Measurements from ENCODE around the gene DYSF. TPM values are rescaled to one million over a fixed set of nuclear protein-coding genes. Genes with fewer than 3 reads are reported as not detected.

The DYSF gene
- total and polyA plus RNA-seq, 8 donors = 17.8 to 71.4 (median 21.6) TPM

- H3K9me3 ChIP-seq = no peaks in the 10 kb centered on the region
- no peak for ATAC-seq
- no peak overlapping the region for H3K4me3 ChIP-seq
- H3K36me3 ChIP-seq = peaks cover 0 to 27% of the 10 kb centered on the region in 2 donors
- intact Hi-C loops (cut with DNase I) = no loop called here
- no peak for DNase-seq
- no peak for TF ChIP-seq CTCF (IDR thresholded peaks at IDR 0.05)
- H3K27me3 ChIP-seq = no peaks in the 10 kb centered on the region
- H3K27ac ChIP-seq = peak overlapping the region in 1 of 2 donors; percentile 93
- peaks cover 6 to 52% of the 10 kb centered on the region in 2 donors for H3K4me1 ChIP-seq
Measured at GRCh38 chr2:71478806-71479205, 25.4 kb downstream of the DYSF start.

GRCh38 chr2:71479261-71479660, 25.9 kb downstream of the DYSF start:
- no peak for DNase-seq
- ATAC-seq = no peak
- Histone ChIP-seq H3K4me1 (peaks cover 3 to 48% of the 10 kb centered on the region in 2 donors), H3K27me3 (no peaks in the 10 kb centered on the region), H3K27ac (peak overlapping the region in 1 of 2 donors; percentile 93), H3K9me3 (no peaks in the 10 kb centered on the region), H3K36me3 (peaks cover 0 to 27% of the 10 kb centered on the region in 2 donors), H3K4me3 (no peak overlapping the region)
- no peak for TF ChIP-seq CTCF (IDR thresholded peaks at IDR 0.05)
- intact Hi-C loops (cut with DNase I) = no loop called here

GRCh38 chr2:71481111-71481510, 27.8 kb downstream of the DYSF start:
- intact Hi-C loops (cut with DNase I) = no loop called here
- peaks cover 0 to 29% of the 10 kb centered on the region in 2 donors for H3K4me1 ChIP-seq
- no peak for TF ChIP-seq CTCF (IDR thresholded peaks at IDR 0.05)
- no peaks in the 10 kb centered on the region for H3K9me3 ChIP-seq
- no peak overlapping the region for H3K4me3 ChIP-seq
- DNase-seq (no peak), ATAC-seq (no peak)
- peaks cover 0 to 40% of the 10 kb centered on the region in 2 donors for H3K36me3 ChIP-seq
- no peak overlapping the region for H3K27ac ChIP-seq
- no peaks in the 10 kb centered on the region for H3K27me3 ChIP-seq

GRCh38 chr2:71482055-71482454, 28.7 kb downstream of the DYSF start:
- intact Hi-C loops (cut with DNase I) = no loop called here
- Histone ChIP-seq H3K4me1 (peaks cover 0 to 20% of the 10 kb centered on the region in 2 donors), H3K4me3 (no peak overlapping the region), H3K27me3 (no peaks in the 10 kb centered on the region), H3K9me3 (no peaks in the 10 kb centered on the region), H3K27ac (no peak overlapping the region), H3K36me3 (peaks cover 0 to 47% of the 10 kb centered on the region in 2 donors)
- DNase-seq (no peak), ATAC-seq (no peak)
- TF ChIP-seq CTCF (IDR thresholded peaks at IDR 0.05) = no peak

- DNase-seq (no peak), ATAC-seq (no peak)
- no peak for TF ChIP-seq CTCF (IDR thresholded peaks at IDR 0.05)
- intact Hi-C loops (cut with DNase I) = no loop called here
- Histone ChIP-seq H3K27ac (no peak overlapping the region), H3K36me3 (peaks cover 0 to 48% of the 10 kb centered on the region in 2 donors), H3K4me3 (no peak overlapping the region), H3K27me3 (no peaks in the 10 kb centered on the region), H3K4me1 (peaks cover 0 to 10% of the 10 kb centered on the region in 2 donors), H3K9me3 (no peaks in the 10 kb centered on the region)
Measured at GRCh38 chr2:71483246-71483645, 29.9 kb downstream of the DYSF start.

All from left lung (tissue), 10 donors.